ENCODE results near the gene IL17A.

Gene IL17A
- total RNA-seq = 0 reads per million in 2 donors

GRCh38 chr6:52186075-52186474, at the start of gene IL17A:
TSS of gene IL17A (plus strand) at chr6:52186375. CDS start at chr6:52186432, 57 bp downstream.
- DNase-seq = no peak

GRCh38 chr6:52136934-52137467, 49.2 kb upstream of the IL17A start:
- DNase-seq = no peak

GRCh38 chr6:52138284-52138683, 47.9 kb upstream of the IL17A start:
- no peak for DNase-seq

GRCh38 chr6:52139985-52140680, 46.0 kb upstream of the IL17A start:
- DNase-seq = no peak

GRCh38 chr6:52141596-52141995, 44.6 kb upstream of the IL17A start:
- no peak for DNase-seq

- DNase-seq = no peak
Measured at GRCh38 chr6:52142556-52142955, 43.6 kb upstream of the IL17A start.

DNA sequence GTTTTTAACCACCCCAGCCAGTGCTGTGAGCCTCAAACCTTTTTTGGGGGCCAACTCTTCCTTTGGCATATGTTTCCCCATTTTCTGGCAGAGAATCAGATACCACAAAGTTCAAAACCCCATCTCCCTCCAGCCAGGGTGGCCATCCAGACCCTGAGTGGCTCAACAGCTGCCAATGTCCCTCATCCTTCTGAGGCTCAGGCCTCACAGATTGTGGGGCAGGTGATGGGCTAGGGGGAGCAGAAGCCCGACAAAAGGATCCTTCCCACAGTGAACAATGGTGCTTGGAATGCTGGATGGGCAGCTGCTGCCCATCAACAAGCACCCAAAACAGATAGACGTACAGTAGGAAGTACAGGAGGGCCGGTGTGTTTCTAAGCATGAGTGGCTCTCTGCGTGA, 42.6 kb upstream of the IL17A start:
- DNase-seq = no peak

- DNase-seq = no peak
Measured at GRCh38 chr6:52144196-52145076, 41.7 kb upstream of the IL17A start.

DNA sequence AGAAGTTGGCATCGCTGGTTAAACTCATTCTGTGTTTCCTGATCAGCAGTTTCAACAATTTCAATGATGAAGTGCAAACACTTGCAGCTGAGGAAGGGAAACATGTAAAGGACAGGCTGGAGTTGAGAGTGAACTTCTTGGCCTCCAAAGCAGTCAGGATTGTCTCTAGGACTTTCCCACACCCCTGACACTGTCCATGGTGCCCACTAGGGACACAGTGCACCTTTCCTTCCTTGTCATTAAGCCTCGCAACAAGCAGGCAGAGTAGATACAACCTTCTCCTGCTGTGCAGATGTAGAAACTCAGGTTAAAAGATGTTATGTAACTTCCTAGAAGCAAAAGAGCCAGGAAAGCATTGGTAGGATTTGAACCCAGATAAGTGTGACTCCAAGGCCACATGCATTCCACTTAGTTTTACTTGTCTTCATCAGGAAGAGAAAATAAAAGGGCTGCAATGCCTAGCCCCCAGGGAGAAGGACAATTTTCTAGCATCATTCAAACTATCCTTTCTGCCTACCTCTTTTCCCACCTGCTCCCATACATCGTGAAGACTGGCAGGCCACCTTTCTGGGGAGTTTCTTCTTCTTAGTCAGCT, 39.2 kb upstream of the IL17A start:
- DNase-seq = no peak

DNA sequence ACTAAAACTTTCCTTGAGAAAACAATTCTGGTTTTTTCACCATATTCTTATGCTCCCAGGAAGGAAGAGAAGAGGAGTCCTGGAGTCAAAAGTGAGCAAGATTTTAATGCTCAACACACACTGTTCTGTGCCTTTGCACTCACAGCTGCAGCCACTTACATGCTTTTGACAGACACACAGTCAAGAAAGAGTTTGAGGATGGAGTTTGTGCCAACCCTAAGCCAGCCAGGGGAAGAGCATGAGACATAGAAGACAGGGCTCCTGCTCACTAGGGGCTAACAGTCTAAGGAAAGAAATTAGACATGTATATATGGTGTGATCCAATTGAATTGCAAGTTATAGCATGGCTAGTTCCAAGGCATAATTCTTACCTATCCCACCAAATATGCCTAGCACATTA, 37.1 kb upstream of the IL17A start:
- DNase-seq = no peak

GRCh38 chr6:52149949-52150348, 36.2 kb upstream of the IL17A start:
- no peak for DNase-seq

DNA sequence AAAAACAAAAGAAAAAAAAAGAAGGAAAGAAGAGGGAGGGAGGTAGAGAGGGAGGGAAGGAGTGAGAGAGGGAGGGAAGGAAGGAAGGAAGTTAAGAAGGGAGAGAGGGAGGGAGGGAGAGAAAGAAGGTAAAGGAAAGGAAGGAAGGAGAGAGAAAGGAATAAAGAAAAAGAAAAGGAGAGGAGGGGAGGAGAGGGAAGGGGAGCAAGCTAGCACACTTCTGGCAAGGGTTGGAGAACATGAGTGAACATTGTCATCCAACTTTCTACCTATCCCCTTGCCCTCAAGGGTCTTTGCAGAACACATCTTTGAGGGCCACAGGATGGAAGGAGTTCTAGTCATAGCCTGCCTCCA, 34.1 kb upstream of the IL17A start:
- DNase-seq = no peak

GRCh38 chr6:52152711-52153160, 33.4 kb upstream of the IL17A start:
- no peak for DNase-seq

DNA sequence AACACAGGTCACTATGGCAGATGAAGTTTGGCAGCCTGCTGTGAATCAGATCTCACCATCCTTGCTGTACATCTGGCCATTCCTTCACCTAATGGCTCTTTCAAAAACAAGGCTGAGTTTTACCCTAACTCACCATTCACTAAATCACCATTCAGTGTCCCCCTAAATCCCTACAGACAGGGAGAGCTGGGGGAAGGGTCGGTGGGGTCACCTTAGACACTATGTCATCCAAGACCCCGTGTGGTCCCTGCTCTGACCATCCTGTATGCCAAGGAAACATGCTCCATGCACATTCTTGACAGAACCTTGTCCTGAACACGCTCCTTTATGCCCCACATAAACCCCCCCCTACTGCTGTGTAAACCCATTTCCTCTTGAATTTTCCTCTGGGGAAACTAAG, 31.8 kb upstream of the IL17A start:
- DNase-seq = no peak

GRCh38 chr6:52155791-52156576, 30.2 kb upstream of the IL17A start:
- DNase-seq = no peak

DNA sequence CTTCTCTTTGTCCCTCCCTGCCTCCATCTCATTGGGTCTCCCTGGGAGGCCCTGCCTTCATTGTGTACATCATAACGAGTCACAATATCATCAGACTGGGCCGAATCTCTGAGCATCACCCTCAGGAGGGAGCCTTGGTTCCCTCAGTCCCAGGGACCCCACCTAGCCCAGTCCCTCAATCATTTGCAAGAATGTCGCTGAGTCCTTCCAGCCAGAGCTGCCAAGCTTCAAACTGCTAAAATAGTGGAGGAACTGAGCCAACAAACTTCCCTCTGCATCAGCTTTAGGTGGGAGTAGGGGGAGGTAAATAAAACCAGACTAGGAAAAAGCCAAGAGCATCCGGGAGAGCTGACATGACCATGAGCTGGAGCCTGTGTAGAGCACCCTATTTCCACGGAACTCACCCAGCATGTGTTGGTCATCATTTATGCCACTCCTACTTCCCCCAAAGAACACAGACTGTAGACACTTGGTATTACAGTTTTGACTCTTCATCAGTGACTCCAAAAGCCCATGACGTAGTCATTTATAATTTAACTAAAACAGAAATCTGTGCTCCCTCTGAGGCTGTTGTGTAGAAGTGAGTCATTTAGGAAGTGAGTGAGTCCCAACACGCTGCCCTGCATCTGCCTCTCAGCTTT, 28.8 kb upstream of the IL17A start:
- no peak for DNase-seq

GRCh38 chr6:52160472-52161104, 25.6 kb upstream of the IL17A start:
- DNase-seq = no peak

GRCh38 chr6:52161689-52162438, 24.3 kb upstream of the IL17A start:
- no peak for DNase-seq

DNA sequence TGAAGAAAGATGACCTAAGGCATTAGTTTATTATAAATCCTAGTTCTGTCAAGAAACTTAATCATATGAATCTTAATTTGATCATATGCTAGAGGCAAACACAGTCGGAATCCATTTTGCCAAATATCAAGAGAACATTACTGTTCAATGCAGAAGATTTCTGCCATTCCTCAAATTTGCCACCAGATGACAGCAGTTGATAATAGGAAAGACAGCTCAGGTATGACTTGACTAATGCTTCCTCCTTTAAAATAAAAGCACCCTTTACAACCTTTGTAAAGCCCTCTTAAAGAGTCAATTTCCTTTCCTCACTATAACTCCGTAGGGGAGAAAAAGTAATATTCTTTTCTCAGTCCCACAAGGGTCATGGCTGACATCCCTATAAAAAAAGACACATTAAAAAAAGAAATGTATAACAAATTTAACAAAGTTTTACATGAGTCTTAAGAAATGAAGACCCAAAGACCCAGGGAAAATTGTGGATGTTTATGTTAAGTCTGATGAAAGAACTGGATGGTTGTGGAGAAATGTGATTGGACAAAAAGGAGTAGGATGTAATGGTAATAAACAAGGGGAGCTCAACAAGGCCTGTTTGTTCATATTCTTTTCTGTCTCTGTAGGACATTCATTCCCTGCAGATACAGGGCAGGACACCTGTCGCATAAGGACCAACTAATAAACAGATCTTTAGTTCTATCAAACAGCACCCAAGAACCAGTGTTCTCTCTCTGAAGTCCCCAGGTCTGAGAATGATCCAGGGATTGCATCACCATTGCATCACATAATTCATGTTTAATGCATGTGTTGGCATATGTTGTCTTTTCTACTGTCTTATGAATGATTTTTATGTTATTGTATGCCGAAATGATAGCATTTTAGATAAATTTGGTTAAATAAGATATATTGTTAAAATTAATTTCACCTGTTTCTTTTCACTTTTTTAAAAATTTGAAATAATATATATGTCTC, 23.0 kb upstream of the IL17A start:
- DNase-seq = no peak

Data from activated gamma-delta T cell (primary cell).